Measurements from ENCODE around the gene LPCAT2.

Gene LPCAT2

DNA sequence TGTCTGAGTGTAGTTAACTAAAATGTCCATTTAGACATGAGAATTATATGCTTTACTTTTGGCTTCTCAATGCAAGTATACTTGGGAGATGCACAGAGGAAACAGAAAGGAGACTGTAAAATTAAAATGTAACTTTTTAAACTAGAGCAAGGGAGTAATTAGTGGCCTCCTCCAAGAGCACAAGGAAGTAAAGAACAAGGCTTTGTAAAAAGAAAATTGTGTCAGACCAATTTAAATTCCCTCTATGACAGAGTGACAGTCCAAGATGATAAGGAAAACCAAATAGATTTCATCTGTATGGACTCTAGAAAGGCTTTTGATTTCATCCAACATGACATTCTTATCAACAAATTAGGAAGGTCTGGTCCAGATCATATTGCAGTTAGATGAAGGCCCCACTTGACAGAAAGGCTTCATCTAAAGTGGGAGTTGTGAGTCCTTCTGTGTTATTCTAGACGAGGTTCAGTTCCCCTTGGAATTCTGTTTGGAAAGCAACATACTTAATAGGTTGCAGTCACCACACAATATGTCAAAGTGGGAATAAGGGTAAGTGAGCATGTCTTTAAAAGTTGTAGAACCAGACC is 51.2 kb downstream of the LPCAT2 start:
- no peak for DNase-seq

DNA sequence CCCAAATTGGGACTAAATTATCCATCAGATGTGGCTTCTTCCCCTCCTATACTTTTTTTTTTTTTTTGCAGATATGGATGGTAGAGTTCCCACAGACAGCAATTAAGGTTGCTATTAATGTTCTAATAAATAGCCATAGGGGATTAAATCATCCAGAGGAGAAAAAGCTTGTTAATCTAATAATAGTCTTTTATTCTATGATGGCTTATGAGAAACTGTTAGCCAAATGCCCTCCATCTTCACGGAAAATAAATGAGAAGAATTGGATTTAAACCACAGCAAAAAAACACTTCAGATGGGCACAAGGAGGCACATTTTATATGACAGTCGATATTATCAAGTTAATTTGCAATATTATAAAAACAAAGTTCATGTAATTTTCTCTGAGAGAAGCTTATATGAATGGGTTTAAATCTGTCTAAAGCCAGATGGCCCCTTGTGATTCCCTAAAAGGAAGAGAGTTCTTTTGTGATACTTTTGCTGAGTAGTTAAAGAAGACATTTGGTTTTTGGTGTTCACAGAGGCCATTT is 52.5 kb downstream of the LPCAT2 start:
- no peak for DNase-seq

DNA sequence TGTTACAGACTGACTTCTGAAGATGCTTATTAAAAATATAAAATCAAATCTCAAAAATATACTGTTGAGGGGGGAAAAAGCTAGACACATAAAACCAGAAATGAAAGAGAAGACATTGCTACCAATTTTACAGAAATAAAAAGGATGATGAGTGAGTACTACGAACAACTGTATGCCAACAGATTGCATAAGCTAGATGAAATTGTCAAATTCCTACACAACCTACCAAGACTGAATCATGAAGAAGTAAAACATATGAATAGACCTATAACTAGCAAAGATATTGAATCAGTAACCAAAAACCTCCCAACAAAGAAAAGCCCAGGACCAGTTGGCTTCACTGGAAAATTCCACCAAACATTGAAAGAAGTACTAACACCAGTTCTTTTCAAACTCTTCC is 54.1 kb downstream of the LPCAT2 start:
- no peak for DNase-seq

DNA sequence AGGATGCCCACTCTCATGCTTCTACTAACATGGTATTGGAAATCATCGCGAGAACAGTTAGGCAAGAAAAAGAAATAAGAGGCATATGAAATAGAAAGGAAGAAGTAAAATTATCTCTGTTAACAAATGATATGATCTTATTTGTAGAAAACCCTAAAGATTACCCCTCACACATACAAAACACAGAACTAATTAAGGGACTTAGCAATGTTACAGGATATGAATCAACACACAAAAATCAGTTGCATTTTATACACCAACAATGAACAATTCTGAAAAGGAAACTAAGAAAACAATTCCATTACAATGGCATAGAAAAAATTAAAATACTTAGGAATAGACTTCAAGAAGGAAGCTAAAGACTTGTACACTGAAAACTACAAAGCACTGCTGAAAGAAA is 54.9 kb downstream of the LPCAT2 start:
- DNase-seq = no peak

DNA sequence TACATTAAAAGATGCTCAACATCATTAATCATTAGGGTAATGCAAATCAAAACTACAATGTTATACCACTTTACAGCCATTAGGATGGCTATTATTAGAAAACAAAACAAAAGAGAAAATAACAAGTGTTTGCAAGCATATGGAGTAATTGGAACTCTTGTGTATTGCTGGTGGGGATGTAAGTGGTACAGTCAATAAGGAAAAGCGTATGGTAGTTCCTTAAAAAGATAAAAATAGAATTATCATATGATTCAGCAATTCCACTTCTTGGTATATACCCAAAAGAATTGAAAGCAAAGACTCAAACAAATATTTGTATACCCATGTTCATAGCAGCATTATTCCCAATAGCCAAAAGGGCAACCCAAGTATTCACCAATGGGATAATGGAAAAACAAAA is 56.2 kb downstream of the LPCAT2 start:
- no peak for DNase-seq

DNA sequence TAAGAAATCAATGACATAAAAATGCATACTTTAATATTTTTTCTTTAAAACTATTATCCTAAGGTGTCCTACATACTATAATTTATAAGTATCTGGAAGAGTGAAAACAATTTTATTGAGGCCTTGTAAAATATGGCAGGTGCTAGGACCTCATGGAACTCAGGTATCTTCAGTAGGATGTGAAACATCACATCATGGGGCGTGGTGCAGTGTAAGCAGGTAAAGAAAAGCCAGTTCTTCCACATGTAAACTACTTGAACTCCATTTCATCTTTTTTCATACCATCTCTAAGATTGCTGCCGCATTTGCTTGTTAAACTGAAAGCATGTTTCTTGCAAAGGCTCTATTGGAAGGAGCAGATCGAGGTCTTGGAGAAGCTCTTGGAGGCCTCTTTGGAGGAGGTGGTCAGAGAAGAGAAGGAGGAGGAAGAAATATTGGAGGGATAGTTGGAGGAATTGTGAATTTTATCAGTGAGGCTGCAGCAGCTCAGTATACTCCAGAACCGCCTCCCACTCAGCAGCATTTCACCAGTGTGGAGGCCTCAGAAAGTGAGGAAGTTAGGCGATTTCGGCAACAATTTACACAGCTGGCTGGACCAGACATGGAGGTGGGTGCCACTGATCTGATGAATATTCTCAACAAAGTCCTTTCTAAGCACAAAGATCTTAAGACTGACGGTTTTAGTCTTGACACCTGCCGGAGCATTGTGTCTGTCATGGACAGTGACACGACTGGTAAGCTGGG is 57.7 kb downstream of the LPCAT2 start, which contains the start of gene CAPNS2:
CAPNS2 (plus strand) TSS at position 253 of the 744 bp plus-strand sequence; CDS start at position 326, 73 bp downstream.
- no peak for DNase-seq

DNA sequence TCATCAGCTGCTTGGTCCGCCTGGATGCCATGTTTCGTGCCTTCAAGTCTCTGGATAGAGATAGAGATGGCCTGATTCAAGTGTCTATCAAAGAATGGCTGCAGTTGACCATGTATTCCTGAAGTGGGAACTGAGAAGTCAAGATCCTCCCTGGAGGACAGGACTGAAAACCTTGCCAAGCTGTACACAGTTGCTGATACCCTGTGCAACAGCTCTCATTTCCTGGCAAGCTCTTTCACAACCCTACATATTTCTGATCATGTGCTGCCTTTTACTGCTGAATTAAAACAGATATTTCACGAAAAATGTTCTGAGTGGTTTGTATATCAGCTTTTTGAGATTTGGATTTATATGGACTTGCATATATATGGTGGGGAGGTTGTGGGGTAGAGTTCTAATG is 58.5 kb downstream of the LPCAT2 start:
- no peak for DNase-seq

DNA sequence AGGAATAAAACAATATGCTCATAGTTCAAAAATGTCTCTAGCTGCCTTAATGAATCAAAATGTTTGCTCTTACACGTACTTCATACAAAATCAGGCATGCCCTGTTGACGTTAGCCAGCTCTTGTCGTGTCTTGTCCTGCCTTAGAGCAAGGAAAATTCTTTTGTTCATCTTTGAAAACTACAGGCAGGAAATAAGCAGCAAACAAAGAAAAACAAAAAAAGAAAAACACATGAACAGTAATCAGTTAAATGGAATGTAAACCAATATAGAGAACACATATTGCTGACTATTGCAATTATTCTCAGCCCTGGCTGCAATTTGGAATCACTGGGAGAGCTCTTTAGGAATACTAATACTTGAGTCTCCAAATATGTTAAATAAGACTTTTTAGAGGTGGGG is 59.3 kb downstream of the LPCAT2 start:
- DNase-seq = no peak

DNA sequence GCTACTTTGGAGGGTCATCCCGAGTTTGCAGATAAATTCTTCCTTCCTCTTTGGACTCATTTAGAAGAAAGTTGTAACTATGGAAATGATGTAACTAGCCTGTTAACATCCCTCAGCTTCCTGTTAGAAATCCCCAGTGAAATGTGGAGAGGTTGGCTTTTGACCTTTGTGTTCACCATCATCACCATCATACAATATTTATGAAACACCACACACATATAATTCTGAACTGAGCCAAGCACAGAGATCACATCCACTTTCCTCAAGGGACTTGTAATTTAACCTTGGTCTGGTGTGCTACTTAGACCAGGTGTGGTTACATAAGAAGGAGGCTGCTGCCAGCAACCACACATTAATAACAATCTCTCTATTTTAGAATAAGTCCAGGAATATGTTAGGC is 60.2 kb downstream of the LPCAT2 start:
- no peak for DNase-seq

DNA sequence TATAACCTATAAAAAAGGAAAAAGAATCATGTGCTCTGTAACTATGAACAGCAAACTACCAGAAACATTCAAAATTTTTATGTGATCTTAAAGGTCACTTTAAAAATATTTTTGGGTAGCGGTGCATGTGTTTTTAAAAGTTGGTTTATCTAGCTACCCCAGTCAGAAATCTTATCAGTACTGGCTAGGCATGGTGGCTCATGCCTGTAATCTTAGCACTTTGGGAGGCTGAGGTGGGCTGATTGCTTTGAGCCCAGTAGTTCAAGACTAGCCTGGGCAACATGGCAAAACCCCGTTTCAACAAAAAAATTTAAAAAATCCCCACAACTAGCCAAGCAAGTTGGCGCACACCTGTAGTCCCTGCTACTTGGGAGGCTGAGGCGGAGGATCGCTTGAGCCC is 61.3 kb downstream of the LPCAT2 start:
- DNase-seq = no peak

DNA sequence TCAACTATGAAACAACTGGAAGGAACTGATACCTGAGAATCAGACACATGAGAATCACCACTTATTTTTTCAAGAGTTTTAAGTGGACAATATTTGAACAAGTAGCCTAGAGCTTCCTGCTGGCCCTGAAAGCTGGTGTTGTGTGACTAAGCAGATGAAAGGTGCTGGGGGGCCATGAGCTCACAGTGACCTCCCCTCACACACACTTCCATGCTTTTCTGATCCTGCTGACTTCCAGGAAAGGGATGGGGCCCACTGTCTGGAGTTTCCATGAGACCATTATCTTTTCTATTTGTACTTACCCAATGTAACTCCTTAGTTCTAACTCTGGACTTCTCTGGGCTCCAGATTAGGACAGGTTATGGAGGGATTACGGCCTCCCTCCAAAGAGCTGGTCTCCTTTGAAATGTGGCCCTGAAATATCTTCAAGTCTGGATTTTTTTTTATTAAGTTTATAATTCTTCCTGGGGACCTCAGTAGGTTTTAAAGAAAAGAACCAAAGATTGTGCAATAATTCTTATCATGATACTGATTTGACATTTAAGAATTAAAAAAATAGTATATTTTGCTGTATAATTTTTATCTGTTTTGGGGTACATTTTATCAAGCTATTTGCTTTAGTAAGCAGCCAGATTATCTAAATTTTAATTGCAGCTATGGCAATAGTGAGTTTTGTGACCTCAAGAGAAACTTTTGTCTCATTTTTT is 62.5 kb downstream of the LPCAT2 start:
- no peak for DNase-seq

DNA sequence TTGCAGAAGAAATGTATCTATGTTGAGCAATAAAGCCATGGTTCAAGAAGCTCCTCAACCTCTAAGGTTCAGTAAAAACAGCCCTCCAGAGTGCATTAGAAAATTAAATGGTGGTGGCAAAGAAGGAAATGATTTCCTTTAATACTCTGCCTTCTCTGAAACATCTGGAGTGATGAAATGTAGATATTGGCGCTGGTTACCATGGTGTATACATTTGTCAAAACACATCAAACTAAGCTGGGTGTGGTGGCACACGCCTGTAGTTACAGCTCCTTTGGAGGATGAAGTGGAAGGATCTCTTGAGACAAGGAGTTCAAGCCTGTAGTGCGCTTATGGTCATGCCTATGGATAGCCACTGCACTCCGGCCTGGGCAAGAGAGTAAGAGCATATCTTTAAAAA is 63.6 kb downstream of the LPCAT2 start:
- no peak for DNase-seq

DNA sequence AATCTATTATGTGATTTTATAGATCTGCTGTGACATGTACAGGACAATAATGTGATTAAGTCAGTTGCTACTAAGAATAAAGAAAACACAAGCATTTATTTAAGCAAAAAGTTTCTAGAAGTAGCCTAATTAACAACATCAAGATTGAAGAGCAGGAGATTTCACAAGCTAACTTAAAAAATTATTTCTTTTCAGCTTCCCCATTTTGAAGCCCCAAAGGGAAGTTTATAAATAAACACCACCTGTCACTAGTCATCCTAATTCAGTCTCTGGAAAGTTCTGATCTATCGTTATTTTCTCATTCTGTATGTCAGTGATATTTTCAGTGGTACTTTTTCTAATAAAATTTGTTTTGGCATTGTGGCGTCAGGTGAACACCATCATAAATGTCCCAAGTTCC is 65.9 kb downstream of the LPCAT2 start:
- DNase-seq = no peak

DNA sequence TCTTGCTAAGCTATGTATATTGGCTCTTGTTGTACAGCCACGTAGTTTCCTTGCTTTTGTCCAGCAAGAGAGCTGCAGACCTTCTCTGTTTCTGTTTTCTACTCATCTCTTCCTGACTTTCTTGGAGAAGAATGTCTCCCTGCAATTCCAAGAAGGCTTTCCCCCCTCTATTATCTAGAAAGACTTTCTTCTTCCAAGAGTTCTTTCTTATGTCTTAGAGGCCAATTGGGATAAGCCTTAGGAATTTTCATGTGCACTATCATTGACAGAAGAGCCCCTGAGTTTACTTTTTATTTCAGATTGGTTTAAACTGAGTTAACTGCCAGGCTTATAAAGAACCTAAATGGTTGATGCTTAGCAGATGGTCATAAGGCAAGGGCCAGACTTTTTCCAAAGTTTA is 66.6 kb downstream of the LPCAT2 start:
- no peak for DNase-seq

DNA sequence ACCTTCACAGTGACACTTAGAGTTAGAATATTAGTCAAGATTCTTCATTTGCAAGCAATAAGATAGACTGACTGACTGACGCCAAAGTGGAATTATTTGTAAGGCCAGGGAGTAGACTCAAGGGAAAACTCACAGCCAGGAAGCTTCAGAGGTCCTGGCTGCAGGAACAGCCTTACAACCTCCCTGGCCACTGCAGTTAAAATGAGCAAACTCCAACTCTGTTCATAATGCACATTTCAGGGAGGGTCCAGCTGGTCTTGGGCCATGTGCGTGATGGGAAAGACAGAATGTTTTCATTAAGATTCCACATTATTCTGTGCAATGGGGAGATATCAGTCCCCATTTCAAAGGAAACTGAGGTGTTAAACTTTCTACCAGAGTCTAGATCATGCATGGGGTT is 67.5 kb downstream of the LPCAT2 start:
- no peak for DNase-seq

DNA sequence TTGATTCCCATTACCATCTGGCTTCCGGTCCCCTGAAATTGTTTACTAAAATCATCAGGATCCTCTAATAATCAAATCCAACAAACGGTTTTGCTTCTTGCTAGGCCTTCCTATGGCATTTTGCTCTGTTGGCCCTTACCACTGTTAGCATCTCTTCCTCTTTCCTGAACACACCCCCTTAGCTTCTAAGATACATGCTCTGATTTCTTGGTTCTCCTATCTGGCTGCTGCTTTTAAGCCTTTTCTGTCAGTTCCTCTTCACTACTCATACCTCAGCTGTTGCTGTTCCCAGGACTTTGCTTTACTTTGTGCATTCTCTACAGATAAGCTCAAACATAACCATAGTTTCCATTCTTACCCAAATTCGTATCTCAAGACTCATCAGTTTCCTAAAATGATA is 69.0 kb downstream of the LPCAT2 start:
- DNase-seq = no peak

DNA sequence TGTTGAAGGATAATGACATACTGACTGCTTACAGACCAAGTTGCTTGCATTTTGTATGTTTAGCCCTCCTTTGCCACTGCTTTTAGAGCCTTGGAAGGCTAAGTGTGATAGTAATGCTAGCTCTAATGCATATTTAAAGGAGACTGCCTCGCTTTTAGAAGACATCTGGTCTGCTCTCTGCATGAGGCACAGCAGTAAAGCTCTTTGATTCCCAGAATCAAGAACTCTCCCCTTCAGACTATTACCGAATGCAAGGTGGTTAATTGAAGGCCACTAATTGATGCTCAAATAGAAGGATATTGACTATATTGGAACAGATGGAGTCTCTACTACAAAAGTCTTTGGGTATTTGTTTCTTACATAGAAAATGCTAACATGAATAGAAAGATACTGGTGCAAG is 76.8 kb downstream of the LPCAT2 start:
- no peak for DNase-seq

DNA sequence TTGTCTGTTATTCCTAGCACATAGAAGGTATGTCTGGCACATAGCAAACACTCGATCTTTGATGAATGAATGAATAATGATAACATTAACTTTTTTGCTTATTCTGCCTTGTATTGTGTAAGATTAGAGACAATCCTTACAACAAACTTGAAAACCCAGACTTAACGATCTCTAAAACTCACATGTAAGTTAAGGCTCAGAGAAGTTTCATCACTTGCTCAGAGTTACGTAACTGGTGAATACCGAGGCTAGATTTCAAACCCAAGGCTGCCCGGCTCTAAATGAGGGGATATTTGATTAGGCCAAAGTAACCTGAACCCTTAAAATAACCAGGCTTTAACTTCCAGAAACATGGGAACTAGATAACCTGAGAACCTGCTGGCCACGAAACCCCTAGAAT is 79.9 kb downstream of the LPCAT2 start:
- DNase-seq = no peak

DNA sequence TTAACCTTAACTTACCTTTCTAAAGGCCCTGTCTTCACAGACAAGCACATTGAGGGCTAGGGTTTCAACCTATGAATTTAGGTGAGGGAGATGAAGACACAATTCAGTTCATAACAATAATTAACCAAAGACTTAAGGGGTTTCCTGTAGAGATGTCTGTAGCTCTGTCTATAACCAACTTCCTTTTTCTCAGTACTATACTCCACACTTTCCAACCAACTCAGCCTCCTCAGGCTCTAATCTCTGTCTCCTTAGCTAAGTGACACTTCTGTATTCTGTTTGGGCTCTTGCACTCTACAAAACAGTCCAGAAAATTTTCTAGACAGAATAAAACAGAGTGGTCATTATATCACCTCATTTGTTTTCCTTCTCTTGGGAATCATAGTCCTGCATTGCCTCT is 83.4 kb downstream of the LPCAT2 start:
- no peak for DNase-seq

DNA sequence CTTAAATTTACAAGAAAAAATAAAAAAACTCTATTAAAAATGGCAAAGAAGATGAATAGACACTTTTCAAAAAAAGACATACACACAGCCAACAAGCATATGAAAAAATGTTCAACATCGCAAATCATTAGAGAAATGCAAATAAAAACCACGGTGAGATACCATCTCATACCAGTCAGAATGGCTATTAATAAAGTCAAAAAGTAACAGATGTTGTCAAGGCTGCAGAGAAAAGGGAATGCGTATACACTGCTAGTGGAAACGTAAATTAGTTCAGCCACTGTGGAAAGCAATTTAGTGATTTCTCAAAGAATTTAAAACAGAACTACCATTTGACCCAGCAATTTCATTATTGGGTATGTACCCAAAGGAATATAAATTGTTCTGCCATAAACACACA is 89.1 kb downstream of the LPCAT2 start:
- DNase-seq = no peak

DNA sequence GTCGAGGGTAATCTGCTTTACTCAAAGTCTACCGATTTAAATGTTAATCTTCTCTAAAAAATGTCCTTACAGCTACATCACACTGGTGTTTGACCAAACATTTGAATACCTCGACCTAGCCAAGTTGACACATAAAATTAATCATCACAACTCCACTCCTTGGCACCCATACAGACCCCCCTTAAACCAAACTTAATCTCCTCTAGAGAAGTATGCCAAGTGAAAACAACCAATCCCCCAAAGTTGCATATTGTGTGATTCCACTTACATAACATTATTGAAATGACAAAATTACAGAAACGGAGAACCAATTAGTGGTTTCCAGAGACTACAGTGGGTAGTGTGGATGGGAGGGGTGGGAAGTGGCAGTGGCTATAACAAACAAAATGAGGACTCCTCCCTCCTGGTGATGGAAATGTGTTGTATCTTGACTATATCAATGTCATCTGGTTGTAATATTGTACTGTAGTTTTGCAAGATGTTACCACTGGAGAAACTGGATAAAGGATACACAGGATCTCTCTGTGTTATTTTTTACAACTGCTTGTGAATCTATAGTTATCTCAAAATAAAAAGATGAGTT is 97.0 kb downstream of the LPCAT2 start:
- no peak for DNase-seq

DNA sequence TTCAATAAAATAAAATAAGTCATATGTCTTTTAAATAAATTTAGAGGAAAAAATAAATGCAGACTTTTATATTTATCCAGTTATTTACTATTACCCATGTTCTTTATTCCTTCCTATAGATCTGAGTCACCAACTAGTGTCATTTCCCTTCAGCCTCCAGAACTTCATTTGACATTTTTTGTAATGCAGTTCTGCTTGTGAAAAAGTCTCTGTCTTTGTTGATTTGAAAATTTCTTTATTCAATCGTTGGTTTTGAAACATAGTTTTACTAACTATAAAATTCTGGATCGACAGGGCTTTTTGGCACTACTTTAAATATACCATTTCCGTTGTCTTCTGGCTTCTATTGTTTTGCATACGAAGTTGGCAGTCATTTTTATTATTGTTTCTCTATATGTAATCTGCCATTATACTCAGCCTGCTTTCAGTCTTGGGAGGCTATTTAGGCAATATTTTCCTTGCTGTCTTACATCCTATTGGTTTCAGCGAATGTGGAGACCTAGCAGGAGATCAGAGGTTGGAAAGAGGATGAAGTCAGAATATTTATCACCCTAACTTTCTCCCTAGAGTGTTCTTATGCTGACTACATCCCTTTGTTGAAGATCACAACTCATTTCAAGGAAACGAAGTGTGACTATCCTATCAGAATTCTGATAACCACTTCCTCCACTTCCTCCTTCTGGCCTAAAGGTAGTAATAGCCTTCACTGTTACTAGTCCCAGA is 104.9 kb downstream of the LPCAT2 start:
- no peak for DNase-seq

DNA sequence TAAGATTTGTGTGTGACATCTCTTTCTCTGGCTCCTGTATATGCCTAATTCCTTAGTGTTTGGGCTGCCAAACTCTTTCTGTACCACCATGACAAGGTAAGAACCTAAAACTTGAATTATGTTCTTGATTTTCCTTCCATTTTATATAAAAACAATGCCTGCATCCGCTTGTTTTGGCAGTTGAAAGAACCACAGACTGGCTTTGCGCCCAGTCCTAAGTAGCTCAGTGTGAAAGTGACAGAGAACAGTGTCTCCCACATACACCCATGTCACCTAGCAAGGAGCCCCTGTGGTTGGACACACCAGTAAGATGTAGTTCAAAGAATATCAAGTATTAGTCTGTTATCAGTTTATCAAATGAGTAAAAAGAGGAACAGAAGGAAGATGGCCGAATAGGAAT is 106.2 kb downstream of the LPCAT2 start:
- no peak for DNase-seq
